GM21717 (cell line): ENCODE data around the gene ITGB7.
"Not testable (repeated sequence)": the region's sequence is repeated elsewhere in the genome, so short reads cannot be mapped to it uniquely, and the experiment has no call there.

Experiments used
- ATAC-seq: cut with Tn5 transposase; IDR thresholded peaks from one replicate; pipeline ENCODE4 v1.9.1; 2021; ENCODE audit warnings: mild to moderate bottlenecking, moderate library complexity; ENCODE audit not compliant: unreplicated experiment

ITGB7 gene

DNA sequence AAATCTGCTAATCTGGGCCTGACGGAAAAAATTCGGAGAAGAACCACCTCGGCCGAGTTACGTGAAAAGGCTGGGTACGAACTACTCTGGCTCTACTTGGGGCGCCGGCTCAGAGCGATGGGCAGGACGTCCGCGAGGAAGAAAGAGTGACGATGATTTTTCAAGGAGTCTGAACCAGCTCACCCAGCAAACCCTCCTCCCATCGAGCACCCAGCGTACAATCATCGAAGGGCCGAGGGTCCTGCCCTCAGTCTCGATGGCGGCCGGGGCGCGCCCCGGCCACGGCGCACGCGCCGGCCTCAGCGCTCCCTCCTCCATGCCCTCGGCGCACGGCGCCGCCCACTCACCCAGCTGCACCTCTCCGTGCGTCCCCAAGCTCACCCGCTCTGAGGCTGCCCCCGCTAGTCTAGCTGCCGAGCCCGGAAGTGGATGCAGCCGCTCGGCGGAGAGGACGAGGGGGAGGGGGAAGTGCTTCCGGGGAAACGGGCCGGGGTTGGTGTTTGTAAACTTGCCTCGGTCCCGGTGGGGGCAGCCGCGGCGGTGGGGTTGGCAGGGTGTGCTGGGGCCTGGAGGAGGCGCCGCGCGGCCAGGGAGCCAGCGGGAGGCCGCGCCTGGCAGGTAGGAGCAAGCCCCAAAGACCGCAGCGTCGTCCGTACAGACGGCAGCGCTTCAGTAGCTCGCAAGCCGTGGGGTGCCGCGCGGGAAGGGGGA, 26.7 kb downstream of the ITGB7 start, which contains the start of the genes CSAD and ZNF740:
Gene CSAD, minus strand, starts transcription at position 706 of the 711 bp plus-strand sequence. CDS start 7,455 bp downstream, outside the sequence.
Gene ZNF740, plus strand, starts transcription at position 503 of the 711 bp plus-strand sequence. CDS start 1,262 bp downstream, outside the sequence.
- peak; percentile 95 for ATAC-seq

DNA sequence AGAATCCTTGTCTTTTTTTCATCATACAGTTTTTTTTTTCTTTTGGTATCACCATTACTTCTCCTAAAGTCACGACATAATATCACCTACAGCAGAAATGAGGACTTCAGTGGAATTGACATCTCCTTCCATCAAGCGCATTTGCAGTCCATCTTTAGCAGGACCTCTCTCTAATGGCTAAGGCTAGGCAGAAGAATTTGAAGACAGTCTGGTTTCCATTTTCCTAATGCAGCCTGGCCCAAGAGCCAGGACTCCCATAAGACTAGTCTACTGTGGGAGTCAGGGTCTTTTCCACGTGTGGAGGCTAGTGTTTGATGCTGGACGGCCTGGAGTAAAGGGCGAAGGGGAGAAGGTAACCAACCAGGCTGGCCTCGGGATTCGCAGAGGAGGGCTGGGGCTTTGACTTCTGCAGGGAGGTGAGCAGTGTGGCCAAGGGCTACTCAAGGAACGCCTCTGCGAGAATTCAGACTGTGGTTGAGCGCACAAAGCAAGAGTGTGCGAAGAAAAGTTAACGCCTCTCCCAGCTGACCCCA, 27.3 kb downstream of the ITGB7 start:
- ATAC-seq: peak; percentile 18

DNA sequence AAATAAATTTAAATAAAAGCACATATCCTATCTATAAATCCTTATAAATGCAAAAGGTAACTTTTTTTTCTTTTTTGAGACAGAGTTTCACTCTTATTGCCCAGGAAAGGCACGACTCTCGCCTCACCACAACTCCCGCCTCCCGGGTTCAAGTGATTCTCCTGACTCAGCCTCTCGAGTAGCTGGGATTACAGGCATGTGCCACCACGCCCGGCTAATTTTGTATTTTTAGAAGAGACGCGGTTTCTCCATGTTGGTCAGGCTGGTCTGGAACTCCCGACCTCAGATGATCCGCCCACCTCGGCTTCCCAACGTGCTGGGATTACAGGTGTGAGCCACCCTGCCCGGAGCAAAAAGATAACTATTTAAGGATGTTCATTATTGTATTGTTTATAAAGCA, 28.2 kb downstream of the ITGB7 start:
- ATAC-seq: not testable (repeated sequence)

DNA sequence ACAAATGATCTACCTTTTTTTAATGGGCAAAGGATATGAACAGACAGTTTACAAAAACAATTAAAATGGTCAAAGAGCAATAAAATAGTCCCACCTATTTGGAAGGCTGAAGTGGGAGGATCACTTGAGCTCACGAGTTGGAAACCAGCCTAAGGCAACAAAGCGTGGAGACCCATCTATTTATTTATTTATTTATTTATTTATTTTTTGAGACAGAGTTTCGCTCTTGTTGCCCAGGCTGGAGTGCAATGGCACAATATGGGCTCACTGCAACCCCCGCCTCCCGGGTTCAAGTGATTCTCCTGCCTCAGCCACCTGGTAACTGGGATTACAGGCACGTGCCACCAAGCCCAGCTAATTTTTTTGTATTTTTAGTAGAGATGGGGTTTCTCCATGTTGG, 29.6 kb downstream of the ITGB7 start:
- ATAC-seq: not testable (repeated sequence)

DNA sequence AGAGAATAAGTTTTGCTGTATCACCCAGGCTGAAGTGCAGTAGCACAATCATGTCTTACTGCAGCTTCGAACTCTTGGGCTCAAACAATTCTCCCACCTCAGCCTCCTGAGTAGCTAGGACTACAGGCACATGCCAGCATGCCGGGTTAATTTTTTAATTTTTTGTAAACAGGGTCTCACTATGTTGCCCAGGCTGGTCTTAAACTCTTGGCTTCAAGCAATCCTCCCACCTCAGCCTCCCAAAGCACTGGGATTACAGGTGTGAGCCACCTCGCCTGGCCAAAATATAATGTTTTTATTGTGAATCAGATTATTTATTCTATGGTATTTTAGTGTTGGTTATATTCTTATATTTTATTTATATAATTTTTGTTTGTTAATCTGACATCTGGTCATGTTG, 30.3 kb downstream of the ITGB7 start:
- no peak for ATAC-seq

DNA sequence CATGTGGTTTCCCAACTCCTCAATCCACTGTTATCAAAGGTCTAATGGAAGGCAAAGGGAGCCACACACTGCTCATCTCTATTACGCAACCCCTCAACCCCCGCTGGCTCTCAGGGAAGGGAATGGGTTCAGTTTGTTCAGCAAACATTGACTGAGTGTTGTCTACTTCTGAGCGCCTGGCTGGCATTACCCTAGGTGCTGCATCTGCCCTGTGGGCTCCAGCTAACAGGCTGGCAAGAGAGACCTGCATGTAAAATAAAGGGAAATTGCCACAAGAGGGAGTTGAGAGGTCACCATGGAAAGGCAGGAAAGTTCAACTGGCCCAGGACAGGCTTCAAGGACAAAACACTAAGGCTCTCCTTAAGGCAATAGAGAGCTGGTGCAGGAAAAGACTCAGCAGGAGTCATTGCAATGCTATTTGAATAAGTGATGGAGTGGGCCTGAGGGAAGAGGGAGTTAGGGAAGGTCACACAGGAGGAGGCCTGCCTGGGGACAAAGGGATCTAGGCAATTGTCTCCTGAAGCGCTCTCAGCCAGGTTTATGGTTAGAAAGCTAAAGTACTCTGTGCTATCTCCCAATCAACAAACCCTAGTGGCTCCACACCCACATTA, 32.1 kb downstream of the ITGB7 start:
- no peak for ATAC-seq

DNA sequence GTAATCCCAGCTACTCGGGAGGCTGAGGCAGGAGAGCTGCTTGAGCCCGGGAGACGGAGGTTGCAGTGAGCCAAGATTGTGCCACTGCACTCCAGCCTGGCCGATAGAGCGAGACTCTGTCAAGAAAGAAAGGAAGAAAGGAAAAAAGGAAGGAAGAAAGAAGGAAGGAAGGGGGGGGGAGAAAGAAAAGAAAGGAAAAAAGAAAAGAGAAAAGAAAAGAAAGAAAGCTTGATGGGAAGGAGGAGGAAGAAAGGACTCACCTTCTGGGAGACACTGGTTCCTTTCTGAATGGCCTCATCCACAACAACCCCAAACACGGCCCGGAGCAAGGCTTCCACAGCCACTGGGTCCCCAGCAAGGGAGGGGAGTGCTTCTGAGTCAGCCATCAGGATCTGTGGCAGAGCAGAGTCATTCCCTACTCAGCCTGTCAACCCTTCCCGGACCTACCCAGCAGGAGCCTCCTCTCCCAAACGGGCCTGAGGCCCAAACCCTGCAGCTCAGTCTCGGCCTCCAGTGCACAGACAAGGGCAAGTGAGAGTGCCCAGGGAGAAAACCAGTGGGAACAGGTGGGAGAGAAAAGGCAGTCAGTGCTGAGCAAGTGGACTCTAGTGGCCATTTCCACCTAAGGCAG, 33.9 kb downstream of the ITGB7 start:
- no peak for ATAC-seq

DNA sequence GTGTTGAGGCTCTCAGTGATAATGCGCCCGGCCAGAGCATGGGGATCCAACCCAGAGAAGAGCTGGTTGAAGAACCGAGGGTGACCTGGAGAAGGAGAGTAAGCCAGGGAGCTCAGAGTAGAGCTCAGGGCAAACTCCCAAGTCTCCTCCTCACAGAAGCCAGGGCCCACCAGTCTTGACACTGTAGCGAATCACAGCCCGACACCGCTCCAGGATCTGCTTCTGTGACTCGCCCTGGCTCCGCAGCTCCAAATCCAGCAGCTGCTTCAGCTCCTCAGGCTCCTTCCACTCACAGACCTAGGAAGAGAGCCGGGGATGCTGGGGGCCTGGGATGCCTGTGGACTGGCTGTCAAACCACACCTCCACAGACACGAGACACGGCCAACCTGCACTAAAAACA, 34.7 kb downstream of the ITGB7 start:
- no peak for ATAC-seq

DNA sequence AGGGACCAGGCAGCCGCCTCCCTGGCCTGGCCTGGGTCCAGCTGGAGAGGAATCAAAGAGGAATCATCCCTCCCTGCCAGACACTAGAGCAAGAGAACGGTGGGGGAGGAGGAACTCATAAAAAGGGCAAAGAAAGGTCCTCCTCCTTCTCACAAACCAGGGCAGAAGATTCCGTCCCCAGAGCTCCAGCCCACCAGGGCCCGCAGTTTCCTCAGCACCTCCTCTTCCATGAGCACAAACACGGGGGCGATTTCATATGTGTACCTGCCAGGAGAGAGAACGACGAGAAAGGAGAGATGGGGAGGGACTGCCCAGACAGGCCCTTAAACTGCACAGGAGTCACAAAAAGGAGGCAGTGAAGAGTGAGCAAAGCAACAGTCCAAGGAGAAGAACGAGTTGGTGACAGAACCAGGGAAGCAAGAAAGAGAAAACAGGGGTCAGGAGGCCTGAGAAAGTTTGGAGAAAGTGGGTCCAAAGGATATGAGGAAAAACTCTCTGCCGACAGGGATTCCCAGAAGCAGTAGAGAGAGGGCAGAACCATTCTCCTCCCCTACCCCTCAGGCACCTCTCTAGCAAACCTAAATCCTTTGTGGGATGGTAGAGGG, 35.2 kb downstream of the ITGB7 start:
- no peak for ATAC-seq

DNA sequence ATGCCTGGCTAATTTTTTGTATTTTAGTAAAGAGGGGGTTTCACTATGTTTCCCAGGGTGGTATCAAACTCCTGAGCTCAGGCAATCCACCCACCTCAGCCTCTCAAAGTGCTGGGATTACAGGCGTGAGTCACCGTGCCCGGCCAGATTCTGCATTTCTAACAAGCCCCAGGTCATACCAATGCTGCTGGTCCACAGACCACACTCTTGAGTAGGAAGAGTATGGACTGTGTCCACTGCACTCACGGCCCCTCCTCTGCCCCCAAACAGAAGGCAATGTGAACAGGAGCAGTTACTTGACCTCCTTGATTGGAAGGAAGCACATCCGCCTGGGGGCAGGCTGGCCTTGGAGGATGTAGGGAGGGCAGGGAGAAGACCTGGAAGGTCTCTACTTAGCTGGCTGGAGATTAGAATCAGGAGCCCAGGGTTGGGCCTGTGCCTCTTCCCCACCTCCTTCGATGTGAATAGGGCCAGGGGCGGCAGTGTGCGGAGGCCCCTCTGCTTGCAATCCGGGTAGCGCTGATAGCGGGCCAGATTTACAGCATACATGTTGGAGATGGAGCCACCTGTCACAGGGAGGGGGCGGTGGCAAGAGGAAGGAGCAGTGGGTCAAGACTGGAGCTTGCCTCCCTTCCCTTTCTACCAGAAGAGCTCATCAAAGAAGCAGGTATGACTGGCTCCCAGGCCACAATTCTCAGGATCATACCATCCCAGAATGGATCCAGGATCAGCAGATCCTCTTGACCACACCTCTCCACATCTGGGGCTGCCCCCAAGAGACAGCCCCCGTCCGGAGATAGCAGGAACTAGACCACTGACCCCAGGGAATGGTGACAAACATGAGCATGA, 36.0 kb downstream of the ITGB7 start:
- no peak for ATAC-seq

DNA sequence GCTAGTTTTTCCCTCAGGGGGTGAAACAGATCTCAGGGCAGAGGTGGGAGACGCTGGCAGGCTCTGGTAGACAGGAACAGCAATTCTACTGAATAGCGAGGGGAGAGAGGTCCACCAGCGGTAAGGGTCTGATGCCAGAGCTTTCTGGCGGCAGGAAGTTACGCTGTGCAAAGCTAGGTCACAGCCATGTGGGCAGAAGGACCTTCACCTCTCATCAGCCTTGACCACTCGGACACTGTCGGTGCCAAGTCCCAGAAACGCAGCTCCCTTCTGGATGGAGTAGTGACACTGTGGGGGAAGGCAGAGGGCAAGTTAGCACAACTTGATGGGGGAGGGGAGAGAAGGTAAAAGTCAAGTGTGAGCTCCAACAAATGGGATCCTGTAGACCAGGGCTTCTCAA, 36.8 kb downstream of the ITGB7 start:
- ATAC-seq: no peak

DNA sequence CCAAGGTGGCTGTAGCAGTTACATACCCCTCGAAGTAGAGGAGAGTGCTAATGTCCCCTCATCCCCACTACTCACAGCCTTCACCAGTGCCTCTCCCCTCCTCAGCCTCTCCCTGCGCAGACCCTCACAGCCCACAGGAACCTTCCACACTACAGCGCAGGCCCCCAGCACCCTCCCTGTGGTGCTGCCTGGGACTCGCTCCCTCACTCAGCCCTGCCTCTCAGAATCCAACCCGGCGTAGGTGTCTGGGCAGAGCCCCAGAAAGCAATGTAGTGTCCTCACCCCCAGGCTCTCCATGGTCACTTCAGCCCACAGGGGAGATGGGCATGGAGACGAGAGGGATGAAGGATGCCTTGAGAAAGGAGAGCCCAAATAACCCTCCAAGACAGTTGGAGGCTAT, 37.4 kb downstream of the ITGB7 start:
- ATAC-seq: no peak

DNA sequence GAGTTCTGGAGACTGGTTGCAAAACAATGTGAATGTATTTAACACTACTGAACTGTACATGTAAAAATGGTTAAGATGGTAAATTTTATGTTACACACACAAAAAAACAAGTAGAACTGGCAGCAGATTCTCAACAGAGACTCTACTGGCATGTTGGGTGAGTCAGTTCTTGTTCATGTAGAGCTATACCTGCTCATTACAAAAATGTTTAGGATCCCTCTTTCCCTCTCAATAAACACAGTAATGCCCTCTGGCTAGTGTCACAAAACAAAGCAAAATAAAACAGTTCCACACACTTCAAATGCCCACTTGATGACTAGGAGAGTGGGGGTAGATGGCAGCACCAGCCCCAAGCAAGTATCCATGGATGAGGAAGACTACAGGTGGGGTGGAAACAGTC, 40.2 kb downstream of the ITGB7 start:
- ATAC-seq: no peak

DNA sequence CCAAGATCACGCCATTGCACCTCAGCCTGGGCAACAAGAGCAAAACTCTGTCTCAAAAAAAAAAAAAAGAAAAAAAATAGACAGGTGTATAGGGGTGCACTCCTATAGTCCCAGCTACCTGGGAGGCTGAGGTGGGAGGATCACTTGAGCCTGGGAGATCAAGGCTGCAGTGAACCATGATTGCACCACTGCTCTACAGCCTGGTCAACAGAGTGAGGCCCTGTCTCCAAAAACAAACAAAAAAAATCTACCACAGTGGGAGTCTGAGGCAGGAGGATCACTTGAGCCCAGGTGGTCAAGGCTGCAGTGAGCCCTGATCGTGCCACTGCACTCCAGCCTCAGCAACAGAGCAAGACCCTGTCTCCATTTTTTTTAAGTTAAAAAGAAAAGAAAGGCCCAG, 44.0 kb downstream of the ITGB7 start:
- ATAC-seq: not testable (repeated sequence)

DNA sequence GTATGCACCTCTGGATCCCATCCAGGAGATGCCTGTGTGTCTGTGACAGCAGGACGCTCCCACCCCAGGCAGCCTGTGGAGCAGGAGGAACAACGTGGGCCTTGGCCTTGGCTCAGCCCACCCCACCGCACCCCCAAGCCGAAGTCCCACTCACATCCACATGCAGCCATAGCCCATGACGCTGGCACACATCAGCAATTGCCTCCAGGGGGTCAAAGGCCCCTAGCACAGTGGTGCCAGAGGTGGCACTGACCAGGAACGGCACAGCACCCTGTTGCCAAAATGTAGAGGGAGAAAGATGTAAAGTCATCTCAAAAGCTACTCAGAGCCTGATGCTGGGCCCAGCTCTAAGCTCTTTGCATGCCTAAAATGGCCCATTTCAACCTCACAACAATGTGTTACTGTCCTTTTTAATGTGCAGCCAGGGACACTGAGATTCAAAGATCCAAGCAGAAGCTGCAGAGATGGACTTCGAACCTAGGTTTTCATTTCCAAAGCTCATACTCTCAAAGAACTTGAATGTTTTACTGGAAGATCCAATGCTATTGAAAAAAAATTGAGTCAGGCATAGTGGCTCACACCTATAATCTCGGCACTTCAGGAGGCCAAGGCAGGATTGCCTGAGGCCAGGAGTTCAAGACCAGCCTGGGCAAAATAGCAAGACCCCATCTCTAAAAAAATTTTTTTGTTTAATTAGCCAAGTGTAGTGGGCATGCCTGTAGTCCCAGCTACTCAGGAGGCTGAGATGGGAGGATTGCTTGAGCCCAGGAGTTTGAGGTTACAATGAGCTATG, 45.7 kb downstream of the ITGB7 start:
- ATAC-seq: no peak

DNA sequence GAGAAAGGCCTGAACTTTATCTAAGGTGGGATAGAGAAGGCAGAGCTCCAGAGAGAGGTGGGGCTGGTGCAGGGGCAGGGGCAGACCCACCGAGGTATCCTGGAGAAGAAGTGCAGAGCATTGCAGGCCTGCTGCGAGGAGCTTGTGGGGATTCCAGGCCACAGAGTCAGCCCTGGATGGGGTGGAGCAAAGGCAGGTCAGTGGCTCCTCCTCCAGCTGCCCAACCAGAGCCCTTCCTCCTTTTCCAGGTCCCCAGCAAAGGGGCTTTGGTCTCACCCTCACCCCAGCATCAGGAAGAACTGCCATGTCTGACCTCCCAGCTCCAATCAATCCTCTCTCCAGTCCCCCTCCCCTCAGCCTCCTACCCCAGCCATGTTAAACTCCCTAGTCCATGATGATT, 46.4 kb downstream of the ITGB7 start:
- ATAC-seq: no peak

DNA sequence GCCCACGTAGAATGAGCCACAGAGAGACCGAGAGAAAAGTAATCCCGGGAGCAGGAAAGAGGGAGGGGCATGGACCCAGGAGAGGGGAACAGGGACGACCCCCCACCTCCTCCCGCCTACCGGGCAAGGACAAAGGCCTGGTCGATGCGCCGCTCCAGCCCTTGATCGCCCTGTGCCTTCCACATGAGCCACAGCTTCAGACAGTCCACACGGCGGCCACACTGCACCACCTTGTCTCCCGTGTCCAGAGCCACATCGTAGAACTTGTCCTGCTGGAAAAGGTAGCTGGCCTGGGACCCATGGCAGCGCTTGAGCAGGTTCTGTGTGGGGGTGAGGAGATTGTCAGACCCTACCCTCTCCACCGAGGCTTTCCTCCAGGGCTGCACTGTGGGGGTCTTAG, 47.1 kb downstream of the ITGB7 start:
- ATAC-seq: no peak

DNA sequence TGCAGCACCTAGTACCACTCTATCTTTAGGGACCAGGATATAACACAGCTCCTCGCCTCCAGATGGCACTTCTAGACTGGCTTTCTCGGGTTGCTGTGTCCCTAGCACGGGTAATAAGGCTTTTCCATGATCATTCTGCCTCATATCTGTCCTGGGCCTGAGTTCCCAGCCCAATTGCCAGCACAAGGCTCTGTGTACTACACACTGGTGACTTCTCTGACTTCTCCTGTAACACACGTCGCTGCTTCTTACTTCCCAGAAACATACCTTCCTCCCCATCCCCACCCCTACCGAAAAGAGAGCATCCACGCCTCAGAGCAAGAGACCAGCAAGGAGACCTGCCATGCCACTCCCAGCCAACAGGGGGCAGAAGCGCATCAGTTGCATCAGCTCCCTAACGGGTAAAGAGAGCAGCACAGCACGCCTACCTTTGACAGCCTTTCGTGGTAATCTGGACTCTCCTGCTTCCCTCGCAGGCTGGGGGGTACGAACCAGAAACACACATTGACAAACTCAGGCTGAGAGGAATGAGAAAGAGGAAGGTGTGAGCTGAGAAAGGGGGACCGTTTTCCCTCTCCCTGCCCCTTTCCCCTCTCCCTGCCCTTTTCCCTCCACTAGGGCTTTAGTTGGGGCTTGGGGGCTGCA, 47.7 kb downstream of the ITGB7 start:
- ATAC-seq: no peak

DNA sequence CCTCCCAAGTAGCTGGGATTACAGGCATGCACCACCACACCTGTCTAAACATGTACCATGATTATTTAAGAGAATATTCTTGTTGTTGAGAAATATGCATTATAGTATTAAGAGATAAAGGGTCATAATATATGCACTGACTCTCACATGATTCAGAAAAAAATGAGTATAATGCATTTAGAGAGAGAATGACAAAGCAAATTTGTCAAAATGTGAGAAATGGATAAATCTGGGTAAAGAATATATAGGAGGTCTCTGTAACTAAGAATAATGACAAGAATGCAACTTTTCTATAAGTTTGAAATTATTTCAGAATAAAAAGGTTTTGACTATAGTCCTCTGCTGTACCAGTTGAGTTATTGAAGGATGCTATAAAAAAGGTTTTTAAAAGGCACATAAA, 54.7 kb downstream of the ITGB7 start:
- no peak for ATAC-seq
